D721Med (cell line): Measurements from ENCODE around the gene PRKAR1B.

Experiments used
- DNase-seq: peaks from one replicate; pipeline ENCODE4 v3.0.0; 2011; ENCODE audit warnings: low spot score; ENCODE audit not compliant: insufficient read length
- FAIRE-seq: peaks from 2 replicates; lab custom pipeline; 2011; peaks lifted over from hg19 to GRCh38; lab: Jason Lieb, UNC
- TF ChIP-seq, protein P1 (sequence below): IDR thresholded peaks from 2 replicates; pipeline ENCODE4 v1.5.1; 2012; ENCODE audit warnings: mild to moderate bottlenecking, control low read depth; ENCODE audit not compliant: insufficient read depth; ENCODE audit errors: missing control alignments

The PRKAR1B gene

DNA sequence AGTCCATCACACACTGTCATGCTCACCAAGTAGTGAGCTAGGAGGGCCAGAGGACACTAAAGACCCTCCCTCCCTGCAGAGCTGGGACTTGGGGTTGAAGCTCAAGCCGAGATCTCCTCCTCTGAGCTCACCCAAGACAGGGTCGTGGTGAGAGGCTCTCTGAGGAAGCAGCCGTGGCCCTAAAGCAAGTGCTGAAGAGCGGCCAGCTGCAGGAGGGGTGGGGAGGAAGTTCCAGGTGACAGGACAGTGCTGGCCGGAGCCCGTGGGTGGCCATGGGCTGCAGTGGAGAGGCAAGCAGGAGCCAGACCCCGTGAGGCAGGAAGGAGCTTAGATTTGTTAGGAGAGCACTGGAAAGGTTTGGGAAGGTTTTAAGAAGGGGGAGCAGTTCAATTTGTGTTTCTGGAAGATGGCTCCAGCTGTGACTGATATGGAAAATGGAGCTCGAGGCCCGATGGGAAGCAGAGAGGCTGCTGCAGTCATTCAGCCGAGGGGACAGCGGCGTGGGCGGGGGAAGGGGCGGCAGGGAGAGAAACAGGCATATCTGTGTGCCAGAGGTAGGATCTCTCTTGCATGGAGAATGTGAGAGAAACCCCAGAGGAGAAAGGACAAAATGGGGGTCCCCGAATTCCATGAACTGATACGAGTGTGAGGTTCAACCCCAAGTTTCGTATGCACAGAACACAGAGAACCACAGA, 27.5 kb downstream of the PRKAR1B start:
- TF ChIP-seq, protein P1, sequence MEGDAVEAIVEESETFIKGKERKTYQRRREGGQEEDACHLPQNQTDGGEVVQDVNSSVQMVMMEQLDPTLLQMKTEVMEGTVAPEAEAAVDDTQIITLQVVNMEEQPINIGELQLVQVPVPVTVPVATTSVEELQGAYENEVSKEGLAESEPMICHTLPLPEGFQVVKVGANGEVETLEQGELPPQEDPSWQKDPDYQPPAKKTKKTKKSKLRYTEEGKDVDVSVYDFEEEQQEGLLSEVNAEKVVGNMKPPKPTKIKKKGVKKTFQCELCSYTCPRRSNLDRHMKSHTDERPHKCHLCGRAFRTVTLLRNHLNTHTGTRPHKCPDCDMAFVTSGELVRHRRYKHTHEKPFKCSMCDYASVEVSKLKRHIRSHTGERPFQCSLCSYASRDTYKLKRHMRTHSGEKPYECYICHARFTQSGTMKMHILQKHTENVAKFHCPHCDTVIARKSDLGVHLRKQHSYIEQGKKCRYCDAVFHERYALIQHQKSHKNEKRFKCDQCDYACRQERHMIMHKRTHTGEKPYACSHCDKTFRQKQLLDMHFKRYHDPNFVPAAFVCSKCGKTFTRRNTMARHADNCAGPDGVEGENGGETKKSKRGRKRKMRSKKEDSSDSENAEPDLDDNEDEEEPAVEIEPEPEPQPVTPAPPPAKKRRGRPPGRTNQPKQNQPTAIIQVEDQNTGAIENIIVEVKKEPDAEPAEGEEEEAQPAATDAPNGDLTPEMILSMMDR: no peak
- DNase-seq: no peak
- no peak for FAIRE-seq

GRCh38 chr7:698515-699475, 28.3 kb downstream of the PRKAR1B start:
- FAIRE-seq (no peak), DNase-seq (no peak)
- TF ChIP-seq, protein P1: no peak

DNA sequence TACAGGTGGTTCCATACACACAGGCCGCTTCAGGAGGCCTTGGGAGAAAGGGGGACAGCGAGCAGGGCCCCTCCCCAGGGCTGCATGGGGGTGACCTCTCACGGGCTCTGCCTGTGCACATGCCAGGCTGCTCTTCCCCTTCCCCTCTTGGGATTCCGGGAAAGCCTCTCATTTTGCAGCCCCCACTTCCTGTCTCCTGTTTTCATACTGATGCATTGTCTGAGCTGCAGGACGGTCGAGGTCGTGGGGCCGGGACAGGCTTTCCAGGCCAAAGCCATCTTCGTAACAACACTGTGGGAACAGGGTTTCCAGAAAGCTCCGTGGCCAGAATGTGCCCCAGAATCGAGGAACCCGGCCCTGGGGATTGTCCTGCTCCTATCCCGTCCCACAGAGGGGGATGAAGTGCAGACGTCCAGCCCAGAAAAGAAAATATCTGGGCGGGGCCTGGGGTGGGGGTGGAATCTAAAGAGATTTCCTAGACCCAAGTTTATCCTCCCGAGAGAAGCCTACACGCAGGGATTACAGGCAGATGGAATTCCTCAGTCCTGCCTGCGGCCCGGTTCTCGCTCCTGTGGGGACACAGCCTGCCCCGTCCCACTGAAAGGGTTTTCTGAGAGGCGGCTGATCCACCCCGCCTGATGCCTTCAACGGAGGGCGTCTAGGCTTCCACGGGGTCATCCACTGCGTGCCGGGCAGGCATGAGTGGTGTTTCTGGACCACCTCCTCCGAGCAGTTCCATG, 30.1 kb downstream of the PRKAR1B start:
- FAIRE-seq (no peak), DNase-seq (no peak)

DNA sequence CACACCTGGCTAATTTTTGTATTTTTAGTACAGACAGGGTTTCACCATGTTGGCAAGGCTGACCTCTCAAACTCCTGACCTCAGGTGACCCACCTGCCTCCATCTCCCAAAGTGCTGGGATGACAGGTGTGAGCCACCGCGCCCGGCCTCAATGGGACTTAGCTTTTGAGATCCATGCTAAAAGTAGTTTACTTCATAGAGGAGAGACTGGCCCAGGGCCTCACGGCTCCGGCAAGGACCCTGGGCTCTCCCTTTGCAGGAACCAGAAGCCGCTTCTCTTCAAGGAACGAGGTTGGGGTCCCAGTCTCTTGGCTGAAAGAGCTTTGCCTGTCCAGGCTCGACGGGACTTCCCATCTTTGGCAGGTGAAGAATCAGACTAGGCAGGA, 30.7 kb downstream of the PRKAR1B start:
- DNase-seq (no peak), FAIRE-seq (no peak)
- TF ChIP-seq, protein P1: no peak

More for the DNA sequence above, 30.1 kb downstream of the PRKAR1B start:
- TF ChIP-seq, protein P1: no peak

GRCh38 chr7:693280-693679, 33.8 kb downstream of the PRKAR1B start:
- TF ChIP-seq, protein P1: no peak
- DNase-seq (no peak), FAIRE-seq (no peak)

- TF ChIP-seq, protein P1: no peak
- no peak for FAIRE-seq
- DNase-seq: no peak
Observed at GRCh38 chr7:691361-692045, 35.6 kb downstream of the PRKAR1B start.
